HG02840 (cell line): ENCODE measurements around the gene CYBA.
"Not testable (repeated sequence)": the region's sequence is repeated elsewhere in the genome, so short reads cannot be mapped to it uniquely, and the experiment has no call there.

Experiments used
- ATAC-seq: cut with Tn5 transposase; IDR thresholded peaks from one replicate; pipeline ENCODE4 v1.9.1; 2021; ENCODE audit warnings: mild to moderate bottlenecking, moderate library complexity, moderate number of reproducible peaks; ENCODE audit not compliant: unreplicated experiment, low FRiP score

The CYBA gene

DNA sequence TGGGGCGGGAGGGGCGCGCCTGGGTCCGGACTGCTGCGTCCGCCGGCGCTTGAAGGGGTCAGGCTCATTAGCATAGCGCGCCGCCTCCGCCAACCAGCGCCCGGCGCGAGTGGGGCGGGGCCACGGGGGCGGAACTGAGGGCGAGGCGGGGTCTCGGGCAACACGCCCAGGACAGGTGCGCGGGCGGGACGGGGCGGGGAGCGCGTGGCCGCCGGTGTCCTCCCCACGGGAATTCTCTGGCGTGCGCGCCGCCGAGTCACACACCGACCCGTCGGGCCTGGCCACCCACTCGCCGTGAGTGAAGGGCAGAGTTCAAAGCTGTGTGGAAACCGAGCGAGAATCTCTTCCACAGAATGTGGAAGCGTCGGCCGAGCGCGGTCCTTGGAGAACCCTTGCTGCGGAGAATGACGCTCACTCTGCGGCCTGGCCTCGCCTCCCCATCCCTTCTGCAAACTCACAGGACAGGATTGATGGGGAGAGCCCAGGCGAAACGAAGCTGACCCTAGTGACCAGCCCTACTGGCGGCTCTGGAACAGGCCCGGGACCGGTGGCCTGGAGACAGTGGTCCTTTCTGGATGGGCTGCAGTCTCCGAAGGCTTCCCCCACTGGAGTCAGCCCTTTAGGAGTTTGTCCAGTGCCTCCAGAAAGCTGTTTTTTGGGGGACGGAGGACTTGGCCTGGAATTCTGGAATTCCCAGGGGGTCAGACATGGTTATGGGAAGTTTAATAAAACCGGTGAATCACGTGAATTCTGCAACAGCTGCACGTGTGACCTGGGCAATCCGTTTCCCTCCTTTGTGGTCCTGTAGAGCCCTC lies 35.8 kb upstream of the CYBA start, which contains the start of gene SNAI3:
TSS of gene SNAI3 (minus strand) at position 69 of the 815 bp plus-strand sequence. CDS start 101 bp downstream, outside the sequence.
- peak; percentile 66 for ATAC-seq

DNA sequence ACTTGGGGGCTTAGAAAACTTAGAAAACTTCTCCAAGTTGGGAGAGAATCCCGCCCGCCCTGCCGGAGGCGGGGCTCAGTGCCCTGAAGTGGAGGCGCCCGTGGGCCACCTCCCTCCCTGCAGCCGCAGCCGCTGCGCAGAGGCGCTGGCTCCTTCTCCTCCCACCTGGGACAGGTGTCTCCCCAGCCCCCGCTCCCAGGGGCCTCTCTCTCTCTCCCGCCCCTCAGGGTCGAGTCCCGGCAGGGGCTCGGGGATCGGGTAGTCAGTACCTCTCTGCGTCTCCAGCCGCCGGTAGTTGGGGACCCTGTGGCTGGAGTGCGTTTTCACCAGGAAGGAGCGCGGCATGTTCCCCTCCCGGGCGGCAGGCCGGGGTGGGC lies 35.2 kb upstream of the CYBA start:
- no peak for ATAC-seq

DNA sequence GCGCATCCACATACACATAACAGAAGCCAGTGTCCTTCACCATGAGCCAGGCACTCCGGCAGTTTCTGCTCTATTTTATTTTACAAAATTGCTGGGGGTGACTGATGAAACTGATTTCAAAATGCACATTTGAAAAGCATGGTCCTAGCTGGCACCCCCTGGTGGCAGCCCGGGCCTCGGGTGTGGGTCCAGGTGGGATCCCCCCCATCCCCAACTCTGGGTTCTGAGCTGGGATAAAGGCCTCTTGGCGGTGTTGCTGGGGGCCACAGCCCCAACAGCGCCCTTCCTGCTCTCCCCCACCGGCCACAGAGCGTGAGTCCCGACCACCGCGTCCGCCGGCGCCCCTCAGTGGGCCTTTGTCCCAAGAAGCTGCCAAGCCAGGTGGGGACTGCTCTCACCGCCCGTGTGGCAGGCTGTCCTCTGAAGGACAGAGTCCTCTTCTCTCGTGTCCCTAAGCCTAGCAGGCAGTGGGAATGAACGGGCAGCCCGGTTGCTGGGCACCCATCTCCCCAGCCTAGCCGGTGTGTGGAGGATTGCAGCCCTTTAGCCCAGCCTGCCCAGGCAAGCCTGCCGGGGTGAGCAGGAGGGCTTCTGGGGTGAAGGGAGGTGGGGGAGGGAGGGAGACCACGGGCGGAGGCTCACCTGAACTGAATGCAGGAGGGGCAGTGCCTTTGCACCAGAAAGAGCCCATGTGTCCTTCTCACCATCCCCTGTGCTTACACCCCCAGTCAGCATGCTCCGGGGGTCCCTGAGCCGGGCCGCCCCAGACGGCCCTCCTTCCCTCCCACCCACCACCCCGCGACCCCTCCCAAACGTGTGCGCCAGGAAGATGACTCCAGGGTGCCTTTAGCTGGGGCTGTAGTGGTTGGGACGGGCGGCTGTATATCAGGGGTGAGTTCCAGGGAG lies 34.6 kb upstream of the CYBA start:
- ATAC-seq, result no peak

DNA sequence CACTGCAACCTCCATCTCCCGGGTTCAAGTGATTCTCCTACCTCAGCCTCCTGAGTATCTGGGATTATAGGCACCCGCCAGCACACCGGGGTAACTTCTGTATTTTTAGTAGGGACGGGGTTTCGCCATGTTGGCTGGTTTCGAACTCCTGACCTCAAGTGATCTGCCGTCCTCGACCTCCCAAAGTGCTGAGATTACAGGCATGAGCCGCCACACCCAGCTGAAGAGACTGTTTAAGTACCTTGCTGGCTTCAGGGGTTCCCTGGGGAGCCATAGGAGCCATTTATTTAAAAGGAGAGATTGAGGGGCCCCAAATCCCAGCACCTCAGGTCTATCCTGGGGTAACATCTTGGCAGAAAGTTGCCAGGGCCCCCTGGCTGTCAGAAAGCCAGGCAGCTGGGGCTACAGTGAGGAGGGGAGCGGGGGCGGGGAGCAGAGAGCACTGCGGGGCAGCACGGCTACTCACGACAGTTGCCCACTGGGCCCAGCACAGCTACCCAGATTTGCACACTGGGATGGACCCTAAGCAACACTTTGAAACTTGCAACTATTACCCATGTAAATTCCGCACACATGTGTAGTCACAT lies 33.8 kb upstream of the CYBA start:
- ATAC-seq, result no peak

DNA sequence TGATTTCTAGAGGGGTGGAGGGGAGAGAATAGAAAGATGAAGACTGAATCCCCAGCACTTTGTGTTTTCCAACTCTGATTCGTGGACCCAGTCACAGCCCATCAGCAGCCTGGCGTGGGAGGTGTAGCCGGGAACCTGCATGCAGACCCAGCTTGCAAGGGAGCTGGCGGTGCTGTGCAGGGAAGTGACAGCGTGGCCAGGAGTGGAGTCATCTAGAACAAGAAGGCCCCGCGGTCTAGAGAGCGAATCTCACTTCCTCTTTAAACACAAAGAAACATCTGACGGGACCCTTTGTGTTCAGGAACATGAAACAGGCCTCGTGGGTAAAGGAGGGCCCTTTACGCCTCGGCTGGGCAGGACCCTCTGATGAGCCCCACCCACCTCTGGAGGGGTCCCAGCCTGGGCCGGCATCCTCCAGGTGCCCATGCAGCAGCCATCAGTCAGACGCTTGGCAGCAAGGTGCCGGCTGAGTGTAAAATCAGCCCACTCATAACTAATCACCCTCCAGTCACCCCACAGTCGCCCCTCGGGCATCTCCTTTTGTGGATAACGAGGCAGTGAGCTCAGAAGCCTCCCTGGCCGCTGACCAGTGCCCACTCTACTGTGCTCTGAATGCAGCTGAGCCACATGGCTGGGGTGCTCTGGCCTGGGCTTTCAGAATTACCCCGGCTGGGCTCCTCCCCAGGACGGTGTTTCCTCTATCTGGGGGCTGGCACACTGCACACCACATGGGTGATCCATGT lies 31.0 kb upstream of the CYBA start:
- ATAC-seq, result peak; percentile 67

DNA sequence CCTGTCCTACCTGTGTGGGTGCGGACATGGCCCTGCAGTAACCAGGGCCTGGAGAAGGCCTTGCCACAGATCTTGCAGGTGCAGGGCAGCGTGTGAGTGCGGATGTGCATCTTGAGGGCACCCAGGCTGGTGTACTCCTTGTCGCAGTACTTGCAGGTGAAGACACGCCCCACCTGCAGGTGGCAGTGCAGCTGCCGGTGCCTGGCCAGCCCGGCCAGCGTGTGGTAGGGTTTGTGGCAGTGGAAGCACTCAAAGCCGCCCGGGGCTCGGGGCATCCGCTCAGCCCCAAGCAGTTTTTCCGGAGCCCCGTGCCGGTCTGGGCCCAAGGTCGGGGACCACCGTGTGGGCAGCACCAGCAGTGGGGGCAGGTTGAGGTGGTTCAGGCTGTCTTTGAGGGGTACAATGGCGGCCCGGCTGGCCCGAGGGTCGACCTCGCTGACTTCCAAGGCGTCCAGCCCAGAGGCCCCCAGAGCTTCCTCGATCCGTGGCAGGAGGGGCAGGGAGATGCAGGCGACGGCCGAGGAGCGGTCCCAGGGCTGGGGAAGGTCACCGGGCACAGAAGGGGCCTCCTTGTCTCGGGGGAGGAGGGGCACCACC lies 30.3 kb upstream of the CYBA start:
- peak; percentile 6 for ATAC-seq

DNA sequence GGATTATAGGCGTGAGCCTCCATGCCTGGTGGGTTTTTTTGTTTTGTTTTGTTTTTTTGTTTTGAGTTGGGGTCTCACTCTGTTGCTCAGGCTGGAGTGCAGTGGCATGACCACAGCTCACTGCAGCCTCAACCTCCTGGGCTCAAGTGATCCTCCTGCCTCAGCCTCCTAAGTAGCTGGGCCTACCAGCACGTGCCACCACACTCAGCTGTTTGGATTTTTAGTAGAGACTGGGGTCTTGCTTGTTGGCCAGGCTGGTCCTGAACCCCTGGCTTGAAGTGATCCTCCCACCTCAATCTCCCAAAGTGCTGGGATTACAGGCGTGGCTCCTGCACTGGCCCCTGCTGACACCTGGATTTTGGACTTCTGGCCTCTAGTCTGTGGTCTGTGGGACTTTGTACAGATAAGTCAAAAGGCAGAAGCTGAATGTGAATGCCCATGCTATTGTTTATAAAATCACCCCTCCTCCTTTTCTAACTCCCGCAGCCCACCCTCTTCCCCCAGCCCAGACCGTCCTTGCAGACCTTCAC lies 29.8 kb upstream of the CYBA start:
- no peak for ATAC-seq

DNA sequence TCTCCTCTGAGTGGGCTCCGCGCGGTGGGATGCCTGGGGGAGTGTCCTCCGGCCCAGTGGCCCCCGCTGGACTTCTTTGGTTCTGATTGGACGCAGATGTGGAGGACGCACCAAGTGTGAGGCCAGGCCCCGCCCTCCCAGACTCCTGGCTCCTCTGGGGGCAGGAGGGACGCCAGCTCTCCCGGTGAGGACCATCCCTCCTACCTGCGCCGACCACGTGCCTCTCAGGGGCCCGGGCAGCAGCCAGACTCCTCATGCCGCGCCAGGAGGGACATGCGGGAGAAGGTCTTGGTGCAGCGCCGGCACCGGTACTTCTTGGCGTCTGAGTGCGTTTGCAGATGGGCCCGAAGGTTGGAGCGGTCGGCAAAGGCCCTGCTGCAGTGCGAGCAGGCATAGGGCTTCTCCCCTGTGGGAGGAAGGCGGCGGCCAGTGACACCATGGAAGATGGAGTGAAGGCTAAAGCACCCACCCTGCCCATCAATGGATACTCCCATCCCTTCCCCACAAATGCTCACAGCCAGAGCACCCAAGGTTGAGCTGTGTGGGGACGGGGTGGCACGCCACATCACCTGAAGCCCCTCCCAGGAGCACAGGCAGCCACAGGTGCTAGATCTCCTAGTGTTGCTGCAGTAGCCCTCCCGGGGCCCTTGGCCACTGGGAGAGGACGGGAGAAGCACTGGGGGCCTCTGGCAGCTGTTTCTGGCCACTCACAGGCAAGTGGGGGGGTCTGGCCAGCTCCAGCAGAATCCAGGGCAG lies 27.5 kb upstream of the CYBA start:
- no peak for ATAC-seq

DNA sequence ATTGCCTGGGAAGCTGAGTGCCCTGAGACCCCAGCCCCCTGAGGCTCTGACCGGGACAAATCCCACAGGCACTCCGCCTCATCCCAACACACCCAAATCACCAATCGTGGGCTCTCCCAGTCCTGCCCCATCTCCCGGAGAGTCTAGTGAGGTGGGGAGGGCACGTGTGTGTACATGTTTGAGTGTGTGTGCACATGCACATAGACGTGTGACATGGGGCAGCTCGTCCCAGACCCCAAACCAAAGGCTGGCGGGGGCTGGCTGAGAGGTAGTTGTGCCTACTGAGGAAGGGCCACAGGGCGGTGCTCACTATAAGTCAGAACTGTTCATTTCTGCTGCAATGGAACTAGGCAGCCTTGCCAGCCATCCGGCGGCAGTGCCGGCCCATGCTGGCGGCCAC lies 26.9 kb upstream of the CYBA start:
- ATAC-seq, result no peak

DNA sequence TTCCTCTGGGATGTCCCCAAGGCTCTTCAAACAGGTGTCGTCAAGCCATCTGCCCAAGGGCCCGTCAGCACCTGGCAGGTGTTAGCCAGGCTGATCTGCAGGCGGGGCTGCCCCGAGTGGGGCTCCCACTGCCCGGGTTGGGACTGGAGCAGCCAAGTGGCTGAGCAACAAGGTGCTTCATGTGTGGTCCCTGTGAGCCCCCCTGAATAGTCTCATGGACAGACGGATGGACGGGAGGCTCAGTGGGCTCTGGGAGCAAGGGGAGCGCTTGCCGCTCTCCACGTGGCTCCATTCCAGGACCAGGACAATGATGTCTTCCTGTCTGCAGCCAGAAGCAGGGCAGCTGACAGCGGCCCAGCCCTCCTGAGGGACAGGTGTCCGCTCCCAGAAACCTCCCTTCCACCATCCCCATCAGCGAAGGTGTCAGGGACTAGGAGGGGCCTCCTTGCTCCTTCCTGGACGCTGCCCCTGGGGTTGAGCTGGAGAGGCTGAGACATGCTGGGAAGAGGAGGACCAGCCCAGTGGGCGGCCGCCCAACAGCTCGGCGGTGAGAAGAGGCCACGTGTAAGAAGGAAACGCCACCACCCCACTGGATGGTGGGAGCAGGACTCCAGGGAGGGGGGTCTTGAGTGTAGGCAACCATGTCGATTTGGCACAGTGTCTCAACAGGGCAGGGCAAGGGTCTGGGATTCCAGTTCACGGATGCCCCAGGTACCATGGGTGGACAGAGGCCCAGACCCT lies 25.8 kb upstream of the CYBA start:
- ATAC-seq, result no peak

DNA sequence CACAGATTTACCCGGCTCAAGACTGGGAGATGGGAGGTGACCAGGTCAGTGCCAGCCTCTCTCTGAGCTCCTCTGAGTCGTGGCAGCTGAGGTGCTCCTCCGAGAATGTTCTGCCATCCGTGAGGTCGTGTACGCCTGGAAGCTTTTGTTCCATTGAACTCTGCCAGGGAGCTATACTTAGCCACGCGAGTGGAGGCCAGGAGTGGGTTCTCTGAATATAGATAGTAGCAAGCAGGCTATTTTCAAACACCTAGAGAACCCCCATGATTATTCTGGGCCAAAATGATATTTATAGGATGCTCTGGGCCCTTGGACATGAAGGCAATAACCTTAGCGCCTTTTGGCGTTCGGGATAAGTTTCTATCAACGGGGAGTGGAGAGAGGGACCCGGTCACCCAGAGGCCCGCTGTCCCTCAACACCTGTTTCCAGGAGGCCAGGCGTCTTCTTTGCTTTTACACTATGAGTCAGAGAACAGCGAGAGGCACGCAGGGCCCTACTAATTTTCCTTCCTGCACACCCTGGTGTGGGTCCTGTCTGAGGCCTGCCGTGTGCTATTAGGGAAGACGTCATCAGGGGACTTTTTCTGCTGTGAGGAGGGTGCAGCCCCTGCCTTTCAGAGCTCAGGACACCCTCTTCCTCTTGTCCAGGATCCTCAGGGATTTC lies 23.0 kb upstream of the CYBA start:
- no peak for ATAC-seq

DNA sequence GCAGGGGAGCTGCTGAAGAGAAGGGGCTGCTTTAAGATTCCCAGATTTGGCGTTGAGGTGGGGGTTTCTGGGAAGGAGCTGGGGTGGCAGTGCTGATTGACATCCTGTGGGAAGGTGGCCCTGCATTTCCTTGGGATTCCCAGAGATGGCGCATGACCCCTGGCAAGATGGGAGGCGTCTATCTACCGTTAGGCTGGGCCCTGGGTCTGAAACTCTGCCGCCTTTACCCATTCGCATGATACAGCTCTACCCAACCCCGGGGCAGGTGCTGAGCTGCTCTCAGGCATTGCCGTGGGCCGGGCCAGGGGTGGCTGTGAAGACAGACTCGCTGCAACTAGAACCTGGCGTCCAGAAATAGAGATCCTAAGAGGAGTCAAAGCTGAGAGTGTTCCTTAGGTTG lies 21.9 kb upstream of the CYBA start:
- ATAC-seq, result no peak

DNA sequence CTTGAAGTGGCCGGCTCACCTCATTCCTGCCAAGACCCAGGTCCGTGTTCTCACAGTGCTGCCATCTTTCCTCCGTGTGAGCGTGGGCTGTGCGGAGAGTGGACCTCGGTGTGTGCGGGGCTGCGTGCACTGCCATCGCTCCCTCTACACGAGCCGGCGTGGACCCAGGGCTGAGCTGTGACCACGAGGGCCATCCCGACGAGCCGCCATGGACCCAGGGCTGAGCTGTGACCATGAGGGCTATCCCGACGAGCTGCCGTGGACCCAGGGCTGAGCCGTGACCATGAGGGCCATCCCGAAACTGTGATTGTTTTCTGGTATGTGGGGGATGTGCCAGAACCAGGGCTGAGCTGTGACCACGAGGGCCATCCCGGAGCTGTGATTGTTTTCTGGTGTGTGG lies 21.0 kb upstream of the CYBA start:
- ATAC-seq, result no peak

DNA sequence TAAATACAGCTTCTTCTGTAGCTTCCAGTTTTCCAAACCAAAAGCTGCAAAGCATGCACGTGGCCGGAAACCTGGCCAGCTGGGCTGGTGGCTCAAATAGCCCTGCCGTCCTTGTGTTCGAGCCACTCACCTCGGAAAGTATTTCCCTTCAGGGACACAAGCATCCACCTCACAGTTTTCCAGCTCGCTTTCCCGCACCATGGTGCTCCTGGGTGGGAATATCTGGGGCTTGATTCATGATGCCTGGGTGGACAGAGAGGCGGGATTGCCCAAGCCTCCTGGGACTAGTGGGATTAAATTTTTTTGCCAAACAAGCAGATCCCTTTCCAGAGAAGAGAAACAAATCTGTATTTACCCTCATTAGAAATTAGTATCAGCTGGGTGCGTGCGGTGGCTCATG lies 19.1 kb upstream of the CYBA start:
- no peak for ATAC-seq

DNA sequence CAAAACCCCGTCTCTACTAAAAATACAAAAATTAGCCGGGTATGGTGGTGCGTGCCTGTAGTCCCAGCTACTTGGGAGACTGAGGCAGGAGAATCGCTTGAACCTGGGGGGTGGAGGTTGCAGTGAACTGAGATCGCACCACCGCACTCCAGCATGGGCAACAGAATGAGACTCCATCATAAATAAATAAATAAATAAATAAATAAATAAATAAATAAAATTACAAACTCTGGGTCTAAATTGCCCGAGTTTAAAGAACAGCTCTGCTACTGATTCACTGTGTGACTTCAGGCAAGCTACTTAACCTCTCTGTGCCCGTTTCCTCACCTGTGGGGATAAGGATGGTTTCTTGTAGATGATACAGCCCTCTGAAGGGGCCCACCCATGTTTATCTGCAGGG lies 18.6 kb upstream of the CYBA start:
- not testable (repeated sequence) for ATAC-seq

DNA sequence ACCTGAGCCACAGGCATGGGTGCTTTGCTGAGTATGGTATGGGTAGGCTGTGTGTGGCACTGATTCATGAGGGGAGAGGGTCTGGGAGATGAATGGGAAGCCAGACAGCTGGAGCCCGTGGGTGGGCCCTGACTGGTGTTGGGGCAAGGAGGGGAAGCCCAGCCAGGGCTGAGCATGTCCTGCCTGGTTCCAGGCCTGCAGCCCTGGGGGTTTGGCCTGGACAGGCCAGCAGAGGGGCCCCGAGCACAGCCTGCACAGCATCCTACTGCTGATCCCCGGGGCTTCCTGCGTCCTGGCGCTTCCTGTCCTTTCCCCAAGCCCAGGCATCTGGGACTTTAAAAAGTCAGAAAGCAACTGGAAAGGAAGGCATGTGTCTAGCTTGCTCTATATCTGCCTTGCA lies 16.6 kb upstream of the CYBA start:
- no peak for ATAC-seq

DNA sequence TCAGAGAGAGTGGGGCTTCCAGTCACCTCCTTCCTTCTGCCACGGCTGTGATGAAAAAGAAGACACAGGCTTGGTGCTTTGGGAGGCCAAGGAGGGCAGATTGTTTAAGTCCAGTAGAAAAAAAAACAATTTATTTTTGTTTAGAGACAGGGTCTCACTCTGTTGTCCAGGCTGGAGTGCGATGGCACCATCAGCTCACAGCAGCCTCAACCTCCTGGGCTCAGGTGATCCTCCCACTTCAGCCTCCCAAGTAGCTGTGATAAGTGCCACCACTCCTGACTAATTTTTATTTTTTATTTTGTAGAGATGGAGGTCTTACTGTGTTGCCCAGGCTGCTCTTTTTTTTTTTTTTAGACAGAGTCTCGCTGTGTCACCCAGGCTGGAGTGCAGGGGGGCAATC lies 14.7 kb upstream of the CYBA start:
- ATAC-seq, result no peak

DNA sequence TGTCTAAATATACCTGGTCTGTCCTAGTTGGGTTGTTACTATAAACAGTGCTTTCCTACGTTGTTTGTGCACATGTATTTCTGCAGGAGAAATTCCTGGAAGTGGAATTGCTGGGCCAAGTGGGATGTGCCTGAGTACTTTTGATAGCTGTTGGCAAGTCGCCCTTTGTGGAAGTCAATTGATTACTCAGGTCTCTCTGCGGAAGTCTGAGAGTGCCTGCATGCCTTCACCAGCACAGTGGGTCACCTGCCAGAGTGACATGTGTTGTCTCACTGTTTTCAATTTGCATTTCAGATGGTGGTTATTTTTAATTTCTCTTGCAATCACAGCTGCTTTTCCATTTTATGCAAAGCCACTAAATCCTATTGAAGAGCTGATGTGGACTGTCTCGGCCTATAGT lies 14.3 kb upstream of the CYBA start:
- no peak for ATAC-seq
